ENCODE data around the gene CTNND2.

- TF ChIP-seq CTCF (IDR thresholded peaks at IDR 0.05) (no peak), POLR2A (IDR thresholded peaks at IDR 0.05) (no peak)
Measured at GRCh38 chr5:11497651-11498050, 406.6 kb downstream of the CTNND2 start.

Data from Peyer's patch (tissue), 4 donors.